ENCODE results near the gene NXN.

DNA sequence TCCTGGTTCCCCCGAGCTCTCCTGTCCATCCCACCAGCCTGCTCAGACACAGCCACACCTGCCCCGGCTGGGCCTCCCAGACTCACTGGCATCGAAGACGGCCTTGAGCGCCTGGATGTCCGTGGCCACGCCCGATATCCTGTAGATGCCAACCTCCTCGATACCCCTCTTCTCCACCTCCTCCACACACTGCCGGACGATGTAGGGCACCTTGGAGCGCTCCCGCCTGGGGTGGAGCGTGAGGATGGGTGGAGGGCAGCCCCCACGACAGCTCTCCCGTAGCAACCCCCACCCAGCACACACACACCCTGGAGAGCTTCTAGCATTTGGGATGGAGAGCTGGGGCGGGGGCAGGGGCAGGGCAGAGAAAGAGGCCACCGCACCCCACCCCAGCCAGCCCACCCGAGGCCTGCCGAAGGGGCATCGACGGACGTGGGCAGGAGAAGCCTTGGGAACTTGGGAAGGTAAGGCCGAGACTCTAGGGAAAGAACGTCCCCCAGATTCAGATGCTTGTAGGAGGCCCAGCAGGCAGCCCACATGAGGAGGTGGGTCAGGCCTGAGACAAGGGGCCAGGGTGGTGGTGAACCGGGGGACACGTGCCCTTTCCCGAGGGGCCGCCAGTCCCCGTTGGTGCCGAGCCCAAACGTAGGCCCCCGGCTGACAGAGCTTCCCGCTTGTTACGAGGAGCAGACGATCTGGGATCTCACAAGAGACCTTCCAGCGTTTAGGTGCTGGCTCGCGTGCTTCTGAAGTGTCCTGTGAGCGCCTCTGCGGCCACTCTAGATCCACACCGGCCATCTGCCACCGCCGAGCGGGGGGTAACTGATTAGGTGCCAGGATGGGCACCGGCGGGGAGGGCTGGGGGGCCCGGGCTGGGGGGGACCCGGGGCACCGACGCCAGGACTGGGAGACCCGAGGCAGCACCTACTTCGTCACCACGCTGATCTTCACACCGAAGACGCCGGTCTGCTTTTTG is 32.5 kb upstream of the NXN start:
- TF ChIP-seq, protein P1, sequence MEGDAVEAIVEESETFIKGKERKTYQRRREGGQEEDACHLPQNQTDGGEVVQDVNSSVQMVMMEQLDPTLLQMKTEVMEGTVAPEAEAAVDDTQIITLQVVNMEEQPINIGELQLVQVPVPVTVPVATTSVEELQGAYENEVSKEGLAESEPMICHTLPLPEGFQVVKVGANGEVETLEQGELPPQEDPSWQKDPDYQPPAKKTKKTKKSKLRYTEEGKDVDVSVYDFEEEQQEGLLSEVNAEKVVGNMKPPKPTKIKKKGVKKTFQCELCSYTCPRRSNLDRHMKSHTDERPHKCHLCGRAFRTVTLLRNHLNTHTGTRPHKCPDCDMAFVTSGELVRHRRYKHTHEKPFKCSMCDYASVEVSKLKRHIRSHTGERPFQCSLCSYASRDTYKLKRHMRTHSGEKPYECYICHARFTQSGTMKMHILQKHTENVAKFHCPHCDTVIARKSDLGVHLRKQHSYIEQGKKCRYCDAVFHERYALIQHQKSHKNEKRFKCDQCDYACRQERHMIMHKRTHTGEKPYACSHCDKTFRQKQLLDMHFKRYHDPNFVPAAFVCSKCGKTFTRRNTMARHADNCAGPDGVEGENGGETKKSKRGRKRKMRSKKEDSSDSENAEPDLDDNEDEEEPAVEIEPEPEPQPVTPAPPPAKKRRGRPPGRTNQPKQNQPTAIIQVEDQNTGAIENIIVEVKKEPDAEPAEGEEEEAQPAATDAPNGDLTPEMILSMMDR (IDR thresholded peaks at IDR 0.05; ENCODE audit: insufficient read depth, low read length) = no peak
- TF ChIP-seq, protein P2, sequence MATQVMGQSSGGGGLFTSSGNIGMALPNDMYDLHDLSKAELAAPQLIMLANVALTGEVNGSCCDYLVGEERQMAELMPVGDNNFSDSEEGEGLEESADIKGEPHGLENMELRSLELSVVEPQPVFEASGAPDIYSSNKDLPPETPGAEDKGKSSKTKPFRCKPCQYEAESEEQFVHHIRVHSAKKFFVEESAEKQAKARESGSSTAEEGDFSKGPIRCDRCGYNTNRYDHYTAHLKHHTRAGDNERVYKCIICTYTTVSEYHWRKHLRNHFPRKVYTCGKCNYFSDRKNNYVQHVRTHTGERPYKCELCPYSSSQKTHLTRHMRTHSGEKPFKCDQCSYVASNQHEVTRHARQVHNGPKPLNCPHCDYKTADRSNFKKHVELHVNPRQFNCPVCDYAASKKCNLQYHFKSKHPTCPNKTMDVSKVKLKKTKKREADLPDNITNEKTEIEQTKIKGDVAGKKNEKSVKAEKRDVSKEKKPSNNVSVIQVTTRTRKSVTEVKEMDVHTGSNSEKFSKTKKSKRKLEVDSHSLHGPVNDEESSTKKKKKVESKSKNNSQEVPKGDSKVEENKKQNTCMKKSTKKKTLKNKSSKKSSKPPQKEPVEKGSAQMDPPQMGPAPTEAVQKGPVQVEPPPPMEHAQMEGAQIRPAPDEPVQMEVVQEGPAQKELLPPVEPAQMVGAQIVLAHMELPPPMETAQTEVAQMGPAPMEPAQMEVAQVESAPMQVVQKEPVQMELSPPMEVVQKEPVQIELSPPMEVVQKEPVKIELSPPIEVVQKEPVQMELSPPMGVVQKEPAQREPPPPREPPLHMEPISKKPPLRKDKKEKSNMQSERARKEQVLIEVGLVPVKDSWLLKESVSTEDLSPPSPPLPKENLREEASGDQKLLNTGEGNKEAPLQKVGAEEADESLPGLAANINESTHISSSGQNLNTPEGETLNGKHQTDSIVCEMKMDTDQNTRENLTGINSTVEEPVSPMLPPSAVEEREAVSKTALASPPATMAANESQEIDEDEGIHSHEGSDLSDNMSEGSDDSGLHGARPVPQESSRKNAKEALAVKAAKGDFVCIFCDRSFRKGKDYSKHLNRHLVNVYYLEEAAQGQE (IDR thresholded peaks at IDR 0.05; ENCODE audit: insufficient replicate concordance, low read depth) = no peak
- TF ChIP-seq POLR2AphosphoS5 (IDR thresholded peaks at IDR 0.05; ENCODE audit: low read depth) (no peak), GABPA (IDR thresholded peaks at IDR 0.05; ENCODE audit: low read depth) (no peak), SPI1 (IDR thresholded peaks at IDR 0.05; ENCODE audit: borderline replicate concordance, low read depth) (no peak)

Data from HL-60 (cell line).